Measurements from ENCODE around the gene VSTM2L.

DNA sequence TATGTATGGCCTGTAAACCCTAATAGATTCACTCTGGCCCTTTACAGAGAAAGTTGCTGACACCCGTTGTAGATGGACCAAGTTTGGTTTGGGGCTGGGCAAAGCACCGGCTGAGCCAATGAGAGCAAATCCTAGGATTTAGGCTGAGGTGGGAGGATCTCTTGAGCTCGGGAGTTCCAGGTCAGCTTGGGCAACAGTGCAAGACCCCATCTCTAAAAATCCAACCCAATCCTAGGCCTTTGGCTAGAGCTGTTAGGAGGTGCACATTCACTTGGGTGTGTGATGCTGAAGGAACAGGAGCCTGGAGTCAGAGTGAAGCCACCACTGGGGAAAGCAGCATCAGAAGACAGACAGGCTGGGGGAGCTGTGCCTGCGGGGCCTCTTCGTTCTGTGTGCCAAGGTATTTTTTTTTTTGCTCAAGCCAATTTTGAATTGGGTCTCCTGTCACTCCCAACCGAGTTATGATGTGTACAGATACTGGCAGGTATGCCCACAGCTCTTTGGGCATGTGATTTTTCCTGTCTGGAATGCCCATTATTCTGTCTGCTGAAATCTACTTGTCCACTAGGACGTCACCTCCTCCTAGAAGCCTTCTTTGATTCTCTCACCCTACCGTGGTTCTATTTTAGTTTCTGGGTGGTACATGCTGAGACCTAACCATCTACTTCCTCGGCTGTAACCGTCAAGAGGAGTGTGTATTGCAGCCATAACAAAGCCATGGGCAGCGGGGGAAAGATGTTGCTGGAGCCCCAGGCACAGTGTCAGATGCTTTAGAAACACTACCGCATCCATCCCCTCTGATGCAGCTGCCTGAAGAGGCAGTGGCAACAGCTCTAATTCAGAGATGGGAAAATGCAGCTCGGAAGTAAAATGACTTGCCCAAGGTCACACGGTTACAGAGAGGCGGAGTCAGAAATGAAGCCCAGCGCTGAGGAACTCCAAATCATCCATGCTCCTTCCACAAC is 76.4 kb downstream of the VSTM2L start:
- no peak for TF ChIP-seq ZNF565 (CRISPR knock-in tag; conservative IDR thresholded peaks at IDR 0.05; ENCODE audit: low read depth)
- TF ChIP-seq ZFP30 (CRISPR knock-in tag; IDR thresholded peaks at IDR 0.05) = no peak
- no peak for TF ChIP-seq ZNF8 (CRISPR knock-in tag; IDR thresholded peaks at IDR 0.05)
- no peak for TF ChIP-seq BACH2 (CRISPR knock-in tag; IDR thresholded peaks at IDR 0.05; ENCODE audit: borderline replicate concordance)
- no peak for TF ChIP-seq RARB (CRISPR knock-in tag; IDR thresholded peaks at IDR 0.05)
